Measurements from ENCODE around the gene SLC39A8.

- TF ChIP-seq CTCF (IDR thresholded peaks at IDR 0.05; ENCODE audit: poor library complexity, severe bottlenecking) (no peak), EP300 (conservative IDR thresholded peaks at IDR 0.05; ENCODE audit: poor library complexity, severe bottlenecking) (no peak), SMC3 (conservative IDR thresholded peaks at IDR 0.05; ENCODE audit: poor library complexity) (no peak)
These were observed 12.8 kb upstream of the SLC39A8 start for GRCh38 chr4:102358128-102358527.

Measured in neural cell (in vitro differentiated cells).